ENCODE measurements around the gene MC4R.

Gene MC4R

DNA sequence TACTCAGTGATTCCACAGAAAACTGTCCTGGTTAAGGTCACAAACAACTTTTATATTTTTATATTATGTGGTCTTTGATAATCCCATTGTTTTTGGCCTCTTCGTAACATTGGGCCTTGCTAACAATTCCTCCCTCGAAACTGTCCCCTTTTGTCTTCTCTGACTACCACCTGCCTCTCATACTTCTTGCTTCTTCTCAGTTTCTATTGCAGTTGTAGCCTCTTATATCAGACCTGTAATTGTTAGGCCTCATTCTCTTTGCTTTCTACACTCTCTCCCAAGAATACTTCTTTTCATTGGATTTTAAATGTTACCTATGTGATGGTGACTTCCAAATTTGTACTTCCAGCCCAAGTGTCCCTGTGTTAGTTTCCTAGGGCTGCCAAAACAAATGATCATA lies 44.7 kb downstream of the MC4R start:
- DNase-seq (ENCODE audit: low spot score): no peak

- DNase-seq (ENCODE audit: low spot score): no peak
These were observed 50.0 kb downstream of the MC4R start for GRCh38 chr18:60322591-60322990.
